ENCODE results near the gene CELF2.

GRCh38 chr10:11206676-11207559 is 189.2 kb downstream of the CELF2 start:
- no peak for TF ChIP-seq POLR2A (IDR thresholded peaks at IDR 0.05)
- TF ChIP-seq CTCF (IDR thresholded peaks at IDR 0.05): no peak
- no peak for TF ChIP-seq EP300 (IDR thresholded peaks at IDR 0.05)
- TF ChIP-seq POLR2AphosphoS5 (IDR thresholded peaks at IDR 0.05): no peak
